ENCODE results near the gene FAM107B. TPM values are rescaled to one million over a fixed set of nuclear protein-coding genes. Genes with fewer than 3 reads are reported as not detected.

FAM107B gene
- total RNA-seq, 1 experiment from 2014 or later = 61.6 TPM

- CTCF ChIA-PET = no interaction called here
- Histone ChIP-seq H3K36me3 (ENCODE audit: insufficient read depth, low read length, poor library complexity, severe bottlenecking) (no peaks in the 10 kb centered on the region), H3K27me3 (replicated peaks; ENCODE audit: insufficient read depth, low read depth, low read length, poor library complexity) (no peaks in the 10 kb centered on the region), H3K4me1 (ENCODE audit: insufficient read depth, low read length, poor library complexity, severe bottlenecking) (peaks cover 7% of the 10 kb centered on the region), H3K27ac (ENCODE audit: low read depth, low read length, poor library complexity, severe bottlenecking) (no peak overlapping the region), H3K9me3 (ENCODE audit: low read depth, low read length, poor library complexity, severe bottlenecking) (no peaks in the 10 kb centered on the region), H3K4me3 (ENCODE audit: low read depth, low read length, poor library complexity, severe bottlenecking) (no peak overlapping the region)
- intact Hi-C loops (cut with micrococcal nuclease; ENCODE audit: unreplicated experiment) = no loop called here
- BruUV-seq (replicated peaks) = no TSS peak
- TF ChIP-seq CTCF (conservative IDR thresholded peaks at IDR 0.05; ENCODE audit: low read depth, low read length) = no peak
- no peak for TF ChIP-seq EZH2 (IDR thresholded peaks at IDR 0.05; ENCODE audit: borderline replicate concordance, low read depth, low read length, poor library complexity, severe bottlenecking)
- DNase-seq (ENCODE audit: low spot score) = no peak
- POLR2A ChIA-PET (ENCODE audit: low non-redundant PET) = no interaction called here
Measured at GRCh38 chr10:14570800-14571199, 203.9 kb downstream of the FAM107B start.

GRCh38 chr10:14569274-14570060, 205.2 kb downstream of the FAM107B start:
- no peak for DNase-seq (ENCODE audit: low spot score)
- Histone ChIP-seq H3K27me3 (replicated peaks; ENCODE audit: insufficient read depth, low read depth, low read length, poor library complexity) (no peaks in the 10 kb centered on the region), H3K4me1 (ENCODE audit: insufficient read depth, low read length, poor library complexity, severe bottlenecking) (peaks cover under 1% of the 10 kb centered on the region), H3K36me3 (ENCODE audit: insufficient read depth, low read length, poor library complexity, severe bottlenecking) (no peaks in the 10 kb centered on the region), H3K4me3 (ENCODE audit: low read depth, low read length, poor library complexity, severe bottlenecking) (no peak overlapping the region), H3K9me3 (ENCODE audit: low read depth, low read length, poor library complexity, severe bottlenecking) (no peaks in the 10 kb centered on the region), H3K27ac (ENCODE audit: low read depth, low read length, poor library complexity, severe bottlenecking) (no peak overlapping the region)
- CTCF ChIA-PET = no interaction called here
- intact Hi-C loops (cut with micrococcal nuclease; ENCODE audit: unreplicated experiment) = no loop called here
- POLR2A ChIA-PET (ENCODE audit: low non-redundant PET) = interaction anchor here (0.5 to 0.6 kb wide), 2 partner anchors 10 to 19 kb away, joined by 3 to 4 read pairs; no protein-coding TSS in a partner anchor
- TF ChIP-seq EZH2 (IDR thresholded peaks at IDR 0.05; ENCODE audit: borderline replicate concordance, low read depth, low read length, poor library complexity, severe bottlenecking) (no peak), CTCF (conservative IDR thresholded peaks at IDR 0.05; ENCODE audit: low read depth, low read length) (no peak)
- BruUV-seq (replicated peaks) = no TSS peak

DNA sequence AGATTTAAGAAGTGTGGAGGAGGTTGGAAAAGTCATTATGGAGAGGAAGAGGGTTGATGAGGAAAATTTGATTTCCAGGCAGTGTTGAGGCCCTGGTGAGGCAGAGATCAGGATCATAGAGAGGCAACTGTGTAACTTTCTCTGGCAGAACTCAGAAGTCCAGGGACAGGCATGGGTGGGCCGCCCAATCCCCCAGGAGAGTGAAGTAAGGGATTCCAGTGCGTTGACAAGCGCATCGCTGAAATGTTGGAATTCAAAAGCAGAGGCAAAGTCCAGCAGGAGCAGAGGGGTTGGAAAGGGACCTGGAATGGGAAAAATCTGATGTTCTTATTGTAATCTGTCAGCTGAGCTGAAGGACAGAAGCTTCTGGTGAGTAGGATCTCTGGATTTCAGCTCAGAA, 207.3 kb downstream of the FAM107B start:
- ChIA-PET CTCF (no interaction called here), POLR2A (ENCODE audit: low non-redundant PET) (no interaction called here)
- Histone ChIP-seq H3K9me3 (ENCODE audit: low read depth, low read length, poor library complexity, severe bottlenecking) (no peaks in the 10 kb centered on the region), H3K27ac (ENCODE audit: low read depth, low read length, poor library complexity, severe bottlenecking) (no peak overlapping the region), H3K27me3 (replicated peaks; ENCODE audit: insufficient read depth, low read depth, low read length, poor library complexity) (no peaks in the 10 kb centered on the region), H3K36me3 (ENCODE audit: insufficient read depth, low read length, poor library complexity, severe bottlenecking) (no peaks in the 10 kb centered on the region), H3K4me1 (ENCODE audit: insufficient read depth, low read length, poor library complexity, severe bottlenecking) (peaks cover 13% of the 10 kb centered on the region), H3K4me3 (ENCODE audit: low read depth, low read length, poor library complexity, severe bottlenecking) (no peak overlapping the region)
- TF ChIP-seq EZH2 (IDR thresholded peaks at IDR 0.05; ENCODE audit: borderline replicate concordance, low read depth, low read length, poor library complexity, severe bottlenecking) (no peak), CTCF (conservative IDR thresholded peaks at IDR 0.05; ENCODE audit: low read depth, low read length) (no peak)
- no TSS peak for BruUV-seq (replicated peaks)
- no peak for DNase-seq (ENCODE audit: low spot score)
- intact Hi-C loops (cut with micrococcal nuclease; ENCODE audit: unreplicated experiment) = no loop called here
